Measurements from ENCODE around the gene TGFBR2. TPM values are rescaled to one million over a fixed set of nuclear protein-coding genes. Genes with fewer than 3 reads are reported as not detected.
A peak's percentile ranks its signal among the peaks of the same experiment; 100 is the strongest.

The TGFBR2 gene
- total RNA-seq, 4 donors from 2014 or later: 338 to 406 (median 350) TPM

DNA sequence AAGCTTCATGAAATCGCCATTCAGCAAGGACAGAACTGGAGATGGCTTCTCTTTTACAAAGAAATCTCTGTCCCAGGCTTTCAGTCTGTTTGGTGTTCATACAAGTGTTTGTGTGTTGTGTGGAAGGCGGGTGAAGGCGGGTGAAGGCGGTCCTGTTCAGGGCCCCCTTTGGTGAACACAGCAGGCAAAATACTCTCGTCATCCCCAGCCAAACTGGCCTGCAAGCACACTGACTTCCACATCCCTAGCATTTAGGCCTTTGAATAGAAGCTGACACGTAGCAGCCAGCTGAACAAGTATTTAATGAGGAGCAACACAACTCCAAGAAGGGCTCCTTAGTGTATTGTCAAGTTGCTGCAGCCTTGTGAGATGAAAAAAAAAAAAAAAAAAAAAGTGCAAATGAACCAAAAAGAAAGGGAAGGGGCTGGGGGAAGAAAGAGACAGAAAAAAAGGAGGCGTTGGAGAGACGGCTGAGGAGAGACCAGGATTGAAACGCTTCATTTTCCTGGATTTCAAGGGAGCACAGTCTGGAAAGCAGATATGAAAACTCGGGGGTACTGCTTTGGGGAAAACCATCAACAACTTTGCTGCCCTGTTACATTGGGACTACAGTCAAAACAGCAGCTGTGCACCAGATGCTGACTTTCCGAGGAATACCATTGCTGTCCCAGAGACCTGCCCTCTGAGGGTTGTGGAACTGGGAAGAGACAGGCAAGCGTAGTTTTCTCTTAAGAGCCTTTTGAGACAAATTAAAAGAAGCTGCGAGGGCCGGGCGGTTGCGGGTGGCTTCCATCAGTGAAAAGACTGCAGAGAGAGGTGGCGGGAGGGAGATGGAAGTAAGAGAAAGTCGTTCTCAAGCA is 74.6 kb downstream of the TGFBR2 start:
- DNase-seq (ENCODE audit: low spot score in 2 of 2): peak; percentile 51
- Histone ChIP-seq H3K4me1 (peaks cover 0 to 100% (median 71%) of the 10 kb centered on the region in 4 donors), H3K27me3 (no peaks in the 10 kb centered on the region), H3K36me3 (peaks cover 0 to 47% (median 5%) of the 10 kb centered on the region in 3 donors), H3K4me3 (peak overlapping the region in 1 of 4 donors; percentile 24), H3K27ac (peak overlapping the region; percentile 40 to 93 (median 82)), H3K9me3 (no peaks in the 10 kb centered on the region)
- 28 to 30% methylated on average over 18 of the region's 18 CpGs for WGBS, 2 donors
- TF ChIP-seq POLR2A (IDR thresholded peaks at IDR 0.05) (no peak), CTCF (IDR thresholded peaks at IDR 0.05) (no peak), EP300 (IDR thresholded peaks at IDR 0.05) (peak in 1 of 2 donors; percentile 73)

- Histone ChIP-seq H3K27ac (peak overlapping the region; percentile 40 to 93 (median 82)), H3K4me3 (peak overlapping the region in 1 of 4 donors; percentile 24), H3K27me3 (no peaks in the 10 kb centered on the region), H3K9me3 (no peaks in the 10 kb centered on the region), H3K4me1 (peaks cover 0 to 100% (median 72%) of the 10 kb centered on the region in 4 donors), H3K36me3 (peaks cover 0 to 40% (median 1%) of the 10 kb centered on the region in 3 donors)
- TF ChIP-seq CTCF (IDR thresholded peaks at IDR 0.05) (no peak), EP300 (IDR thresholded peaks at IDR 0.05) (peak; percentile 27 to 78), POLR2A (IDR thresholded peaks at IDR 0.05) (no peak)
- DNase-seq (ENCODE audit: low spot score in 2 of 2): peak in 1 of 2 donors; percentile 36
- 18 to 25% methylated on average over 6 of the region's 6 CpGs for WGBS, 2 donors
Measured at GRCh38 chr3:30681649-30682211, 75.3 kb downstream of the TGFBR2 start.

DNA sequence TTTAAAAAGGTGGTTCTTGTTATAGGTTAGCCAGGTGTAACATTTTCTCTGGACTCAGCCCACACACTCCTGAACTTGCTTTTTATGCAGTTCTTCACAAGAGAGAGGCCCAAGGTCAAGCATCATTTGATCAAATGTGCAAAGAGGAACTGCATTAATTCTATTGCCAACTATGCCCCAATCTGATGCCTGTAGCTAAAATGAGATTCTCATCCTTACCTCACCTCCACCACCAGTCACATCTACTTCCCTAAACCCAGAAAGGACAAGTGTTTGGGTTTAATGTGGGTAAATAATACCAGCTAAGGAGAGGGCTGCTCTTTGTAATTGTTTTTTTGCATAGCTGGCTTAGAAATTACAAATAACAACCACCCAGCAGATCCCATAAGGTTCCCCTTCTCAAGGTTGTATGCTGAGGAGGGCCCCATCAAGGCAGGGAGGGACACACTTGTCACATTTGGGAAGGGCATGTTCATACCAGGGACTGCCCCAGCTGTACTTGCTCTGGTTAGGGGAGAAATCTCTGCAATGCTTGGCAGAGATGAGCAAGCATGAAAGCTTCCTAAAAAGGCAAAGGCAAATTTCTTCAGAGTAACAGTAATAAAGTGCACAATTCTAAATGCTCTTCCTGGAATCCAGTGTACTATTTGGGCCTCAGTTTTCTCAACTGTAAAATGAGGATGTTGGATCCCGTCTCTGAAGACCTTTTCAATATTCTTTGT is 76.2 kb downstream of the TGFBR2 start:
- Histone ChIP-seq H3K4me3 (no peak overlapping the region), H3K4me1 (peaks cover 0 to 100% (median 75%) of the 10 kb centered on the region in 4 donors), H3K27me3 (no peaks in the 10 kb centered on the region), H3K9me3 (no peaks in the 10 kb centered on the region), H3K27ac (peak overlapping the region; percentile 40 to 93 (median 82)), H3K36me3 (peaks cover 0 to 31% (median 0%) of the 10 kb centered on the region in 3 donors)
- WGBS, 2 donors: 38 to 40% methylated on average over 1 of the region's 1 CpG
- TF ChIP-seq POLR2A (IDR thresholded peaks at IDR 0.05): no peak
- no peak for TF ChIP-seq CTCF (IDR thresholded peaks at IDR 0.05)
- TF ChIP-seq EP300 (IDR thresholded peaks at IDR 0.05): no peak
- no peak for DNase-seq (ENCODE audit: low spot score in 2 of 2)

DNA sequence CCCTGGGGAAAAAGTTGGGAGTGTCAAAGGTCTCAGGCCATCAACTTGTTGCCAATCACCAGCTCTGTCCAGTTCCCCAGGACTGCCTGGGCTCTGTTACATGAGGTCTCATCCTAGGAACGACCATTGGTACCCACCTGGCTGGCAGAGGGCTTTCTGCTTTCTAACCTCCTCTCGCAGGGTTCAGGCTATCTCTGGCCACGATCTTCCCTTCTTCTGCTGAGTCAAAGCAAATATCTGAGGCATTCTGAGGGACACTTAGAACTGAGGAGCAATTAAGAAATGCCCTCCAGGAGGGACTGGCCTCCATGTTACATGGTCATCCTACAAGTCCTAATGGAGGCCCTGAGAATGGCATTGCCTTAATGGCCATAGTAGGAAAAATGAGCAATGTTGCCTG is 77.4 kb downstream of the TGFBR2 start:
- no peak for DNase-seq (ENCODE audit: low spot score in 2 of 2)
- H3K4me3 ChIP-seq: no peak overlapping the region
- peaks cover 0 to 25% (median 0%) of the 10 kb centered on the region in 3 donors for H3K36me3 ChIP-seq
- peak overlapping the region in 2 of 4 donors; percentile 90 to 93 for H3K27ac ChIP-seq
- H3K27me3 ChIP-seq: no peaks in the 10 kb centered on the region
- H3K9me3 ChIP-seq: no peaks in the 10 kb centered on the region
- H3K4me1 ChIP-seq: peaks cover 5 to 100% (median 84%) of the 10 kb centered on the region in 4 donors
- WGBS, 2 donors: 65 to 76% methylated on average over 3 of the region's 3 CpGs
- TF ChIP-seq POLR2A (IDR thresholded peaks at IDR 0.05): no peak
- no peak for TF ChIP-seq EP300 (IDR thresholded peaks at IDR 0.05)
- TF ChIP-seq CTCF (IDR thresholded peaks at IDR 0.05): no peak
